ACC112 (cell line): ENCODE data around the gene PRCD.

Experiments
- H2AFZ ChIP-seq: fragments of 200-600 bp; sonication (generic); one replicate; pipeline ENCODE4 v1.6.0; 2017; ENCODE audit warnings: antibody characterized with exemption, low read length; ENCODE audit not compliant: unreplicated experiment
- H3K27ac ChIP-seq: fragments of 200-600 bp; sonication (generic); 2 replicates; pipeline ENCODE4 v1.5.1; 2014; ENCODE audit warnings: low read depth, mild to moderate bottlenecking, antibody characterized with exemption, low read length, moderate library complexity
- H3K27me3 ChIP-seq: fragments of 200-600 bp; sonication (generic); 2 replicates; pipeline ENCODE4 v1.6.1; 2014; ENCODE audit warnings: mild to moderate bottlenecking, antibody characterized with exemption, low read length, moderate library complexity, mixed read lengths; ENCODE audit not compliant: insufficient read depth
- H3K36me3 ChIP-seq: fragments of 200-600 bp; sonication (generic); 2 replicates; pipeline ENCODE4 v1.6.1; 2016; ENCODE audit warnings: mild to moderate bottlenecking, antibody characterized with exemption, low read length, moderate library complexity, mixed read lengths; ENCODE audit not compliant: insufficient read depth
- H3K4me1 ChIP-seq: fragments of 200-600 bp; sonication (generic); one replicate; pipeline ENCODE4 v1.6.1; 2016; ENCODE audit warnings: low read length, mixed read lengths; ENCODE audit not compliant: insufficient read depth, unreplicated experiment, control insufficient read depth
- H3K4me3 ChIP-seq: fragments of 200-600 bp; sonication (generic); 2 replicates; pipeline ENCODE4 v1.5.1; 2014; ENCODE audit warnings: mild to moderate bottlenecking, low read depth, low read length
- H3K79me2 ChIP-seq: fragments of 200-600 bp; sonication (generic); one replicate; pipeline ENCODE4 v1.6.0; 2016; ENCODE audit warnings: low read length; ENCODE audit not compliant: control insufficient read depth, unreplicated experiment, insufficient read depth

Gene PRCD

GRCh38 chr17:76497979-76498875 is 41.6 kb upstream of the PRCD start:
- H2AFZ ChIP-seq, result no peak overlapping the region
- peaks cover 49% of the 10 kb centered on the region for H3K4me1 ChIP-seq
- no peaks in the 10 kb centered on the region for H3K27me3 ChIP-seq
- 0 out of 2 replicates have a peak overlapping the region, but pooled peaks have one; percentile 10 for H3K4me3 ChIP-seq
- H3K79me2 ChIP-seq, result peaks cover 23% of the 10 kb centered on the region
- H3K27ac ChIP-seq, result peak overlapping the region; percentile 42; the same call in 1 of the 2 replicates
- H3K36me3 ChIP-seq, result no peaks in the 10 kb centered on the region

- no peaks in the 10 kb centered on the region for H3K27me3 ChIP-seq
- H3K79me2 ChIP-seq, result peaks cover 23% of the 10 kb centered on the region
- H2AFZ ChIP-seq, result no peak overlapping the region
- 0 out of 2 replicates have a peak overlapping the region, but pooled peaks have one; percentile 29 for H3K4me3 ChIP-seq
- H3K36me3 ChIP-seq, result no peaks in the 10 kb centered on the region
- peak overlapping the region; percentile 42; the same call in 1 of the 2 replicates for H3K27ac ChIP-seq
- peaks cover 43% of the 10 kb centered on the region for H3K4me1 ChIP-seq
Measured at GRCh38 chr17:76498876-76499251, 41.0 kb upstream of the PRCD start.

GRCh38 chr17:76499267-76499667 is 40.6 kb upstream of the PRCD start:
- peaks cover 23% of the 10 kb centered on the region for H3K79me2 ChIP-seq
- H2AFZ ChIP-seq, result no peak overlapping the region
- no peaks in the 10 kb centered on the region for H3K36me3 ChIP-seq
- 0 out of 2 replicates have a peak overlapping the region, but pooled peaks have one; percentile 29 for H3K4me3 ChIP-seq
- no peak overlapping the region for H3K27ac ChIP-seq
- H3K27me3 ChIP-seq, result no peaks in the 10 kb centered on the region
- peaks cover 39% of the 10 kb centered on the region for H3K4me1 ChIP-seq

- Histone ChIP-seq H3K36me3 (no peaks in the 10 kb centered on the region), H3K27me3 (no peaks in the 10 kb centered on the region), H2AFZ (no peak overlapping the region), H3K4me1 (peaks cover 39% of the 10 kb centered on the region), H3K4me3 (peak overlapping the region; percentile 91), H3K27ac (peak overlapping the region; percentile 31; the same call in 1 of the 2 replicates), H3K79me2 (peaks cover 23% of the 10 kb centered on the region)
Measured at GRCh38 chr17:76500074-76500746, 39.6 kb upstream of the PRCD start.

- peaks cover 39% of the 10 kb centered on the region for H3K4me1 ChIP-seq
- H2AFZ ChIP-seq, result peak overlapping the region; percentile 18
- H3K36me3 ChIP-seq, result no peaks in the 10 kb centered on the region
- H3K27me3 ChIP-seq, result no peaks in the 10 kb centered on the region
- peaks cover 23% of the 10 kb centered on the region for H3K79me2 ChIP-seq
- H3K4me3 ChIP-seq, result peak overlapping the region; percentile 91
- H3K27ac ChIP-seq, result peak overlapping the region; percentile 6; the same call in 1 of the 2 replicates
Measured at GRCh38 chr17:76500747-76501017, 39.2 kb upstream of the PRCD start.

- H3K36me3 ChIP-seq, result no peaks in the 10 kb centered on the region
- H3K4me3 ChIP-seq, result peak within 1 kb of the TSS; percentile 91
- H2AFZ ChIP-seq, result peak within 1 kb of the TSS; percentile 88
- H3K4me1 ChIP-seq, result peaks cover 39% of the 10 kb centered on the region
- H3K27me3 ChIP-seq, result no peaks in the 10 kb centered on the region
- H3K79me2 ChIP-seq, result peaks cover 23% of the 10 kb centered on the region
- H3K27ac ChIP-seq, result peak within 1 kb of the TSS; percentile 31; the same call in 1 of the 2 replicates
Measured at GRCh38 chr17:76501018-76501826, 38.6 kb upstream of the PRCD start, which contains the start of gene RHBDF2. TSS of gene RHBDF2 (minus strand) at chr17:76501423. CDS start at chr17:76481524, 19,899 bp downstream.

GRCh38 chr17:76501827-76502307 is 38.0 kb upstream of the PRCD start:
- Histone ChIP-seq H3K79me2 (peaks cover 23% of the 10 kb centered on the region), H3K27ac (peak overlapping the region; percentile 23; the same call in 1 of the 2 replicates), H3K4me1 (peaks cover 39% of the 10 kb centered on the region), H3K4me3 (peak overlapping the region; percentile 91), H2AFZ (peak overlapping the region; percentile 88), H3K27me3 (no peaks in the 10 kb centered on the region), H3K36me3 (no peaks in the 10 kb centered on the region)

- no peak overlapping the region for H2AFZ ChIP-seq
- no peak overlapping the region for H3K27ac ChIP-seq
- H3K4me3 ChIP-seq, result no peak overlapping the region
Measured at GRCh38 chr17:76502341-76503211, 37.3 kb upstream of the PRCD start.

GRCh38 chr17:76504117-76504516 is 35.7 kb upstream of the PRCD start:
- Histone ChIP-seq H2AFZ (no peak overlapping the region), H3K36me3 (no peaks in the 10 kb centered on the region), H3K4me3 (no peak overlapping the region), H3K79me2 (peaks cover 16% of the 10 kb centered on the region), H3K27ac (no peak overlapping the region), H3K27me3 (no peaks in the 10 kb centered on the region), H3K4me1 (peaks cover 22% of the 10 kb centered on the region)

More at GRCh38 chr17:76502341-76503211, 37.3 kb upstream of the PRCD start:
- Histone ChIP-seq H3K27me3 (no peaks in the 10 kb centered on the region), H3K4me1 (peaks cover 37% of the 10 kb centered on the region), H3K79me2 (peaks cover 20% of the 10 kb centered on the region), H3K36me3 (no peaks in the 10 kb centered on the region)
